Ascending aorta (tissue), 2 donors: ENCODE data around the gene MIGA2. TPM values are rescaled to one million over a fixed set of nuclear protein-coding genes. Genes with fewer than 3 reads are reported as not detected.

Source experiments
- DNase-seq, 2 donors: peaks; one replicate each; pipeline ENCODE4 v3.0.0-alpha.2; 2019; ENCODE audit warnings: low spot score in 2 of 2
- H3K27ac ChIP-seq, 2 donors: fragments of 200-600 bp; sonication (generic); one replicate each; pipeline ENCODE4 v1.5.1; 2016 to 2017; ENCODE audit warnings: mild to moderate bottlenecking in 1 of 2
- H3K27me3 ChIP-seq: fragments of 200-600 bp; sonication (generic); one replicate; pipeline ENCODE4 v1.5.1; 2017
- H3K36me3 ChIP-seq, 2 donors: fragments of 200-600 bp; sonication (generic); one replicate each; pipeline ENCODE4 v1.5.1; 2016
- H3K4me1 ChIP-seq, 2 donors: fragments of 200-600 bp; sonication (generic); one replicate each; pipeline ENCODE4 v1.5.1; 2016 to 2017; ENCODE audit warnings: mild to moderate bottlenecking in 1 of 2
- H3K4me3 ChIP-seq, 2 donors: fragments of 200-600 bp; sonication (generic); one replicate each; pipeline ENCODE4 v1.5.1; 2016 to 2017; ENCODE audit warnings: mild to moderate bottlenecking in 1 of 2
- H3K9me3 ChIP-seq, 2 donors: fragments of 200-600 bp; sonication (generic); one replicate each; pipeline ENCODE4 v1.5.1; 2016
- intact Hi-C: fragments of 100-400 bp; cut with DNase I; formaldehyde crosslinking; loops from one replicate; pipeline ENCODE4 v1.15.1; 2023
- total RNA-seq: library from RNA; depleted of rRNA; stranded (reverse); fragments of >200 nt; gene quantifications from one replicate; pipeline ENCODE4 v1.1.0, GENCODE V29; 2016
- TF ChIP-seq, protein P1 (sequence below), 3 experiments: fragments of 200-600 bp in 2 of 3; fragments of 450-650 bp in 1 of 3; sonication (generic) in 2 of 3; IDR thresholded peaks; one replicate each; pipeline ENCODE4 v1.5.1; 2016 to 2019; ENCODE audit warnings: antibody characterized with exemption in 3 of 3, mild to moderate bottlenecking in 1 of 3, moderate library complexity in 1 of 3

Gene MIGA2
- total RNA-seq, 1 donor from 2014 or later, result 39.9 TPM

DNA sequence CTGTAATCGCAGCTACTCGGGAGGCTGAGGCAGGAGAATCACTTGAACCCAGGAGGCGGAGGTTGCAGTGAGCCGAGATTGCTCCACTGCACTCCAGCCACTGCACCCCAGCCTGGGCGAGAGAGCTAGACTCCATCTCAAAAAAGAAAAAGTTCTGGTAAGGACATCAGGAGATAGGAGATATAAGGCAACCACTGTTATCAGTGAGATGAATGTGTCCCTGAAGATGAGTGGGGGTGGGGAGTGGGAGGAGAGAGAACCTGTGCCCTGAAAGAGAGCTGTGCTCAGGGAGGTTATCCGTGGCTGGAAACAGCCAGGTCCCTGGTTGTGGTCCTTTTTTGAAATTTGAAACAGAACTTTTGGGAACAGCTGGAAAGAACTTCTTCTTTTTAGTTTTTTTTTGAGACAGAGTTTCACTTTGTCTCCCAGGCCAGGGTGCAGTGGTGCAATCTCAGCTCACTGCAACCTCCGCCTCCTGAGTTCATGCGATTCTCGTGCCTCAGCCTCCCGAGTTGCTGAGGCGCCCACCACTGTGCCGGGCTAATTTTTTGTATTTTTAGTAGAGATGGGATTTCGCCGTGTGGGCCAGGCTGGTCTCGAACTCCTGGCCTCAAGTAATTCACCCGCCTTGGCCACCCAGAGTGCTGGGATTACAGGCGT lies 77.3 kb downstream of the MIGA2 start:
- TF ChIP-seq, protein P1, sequence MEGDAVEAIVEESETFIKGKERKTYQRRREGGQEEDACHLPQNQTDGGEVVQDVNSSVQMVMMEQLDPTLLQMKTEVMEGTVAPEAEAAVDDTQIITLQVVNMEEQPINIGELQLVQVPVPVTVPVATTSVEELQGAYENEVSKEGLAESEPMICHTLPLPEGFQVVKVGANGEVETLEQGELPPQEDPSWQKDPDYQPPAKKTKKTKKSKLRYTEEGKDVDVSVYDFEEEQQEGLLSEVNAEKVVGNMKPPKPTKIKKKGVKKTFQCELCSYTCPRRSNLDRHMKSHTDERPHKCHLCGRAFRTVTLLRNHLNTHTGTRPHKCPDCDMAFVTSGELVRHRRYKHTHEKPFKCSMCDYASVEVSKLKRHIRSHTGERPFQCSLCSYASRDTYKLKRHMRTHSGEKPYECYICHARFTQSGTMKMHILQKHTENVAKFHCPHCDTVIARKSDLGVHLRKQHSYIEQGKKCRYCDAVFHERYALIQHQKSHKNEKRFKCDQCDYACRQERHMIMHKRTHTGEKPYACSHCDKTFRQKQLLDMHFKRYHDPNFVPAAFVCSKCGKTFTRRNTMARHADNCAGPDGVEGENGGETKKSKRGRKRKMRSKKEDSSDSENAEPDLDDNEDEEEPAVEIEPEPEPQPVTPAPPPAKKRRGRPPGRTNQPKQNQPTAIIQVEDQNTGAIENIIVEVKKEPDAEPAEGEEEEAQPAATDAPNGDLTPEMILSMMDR (IDR thresholded peaks at IDR 0.05), result no peak
- Histone ChIP-seq H3K4me3 (no peak overlapping the region), H3K27ac (no peak overlapping the region), H3K36me3 (no peaks in the 10 kb centered on the region), H3K27me3 (no peaks in the 10 kb centered on the region), H3K4me1 (peaks cover 7 to 20% of the 10 kb centered on the region in 2 donors), H3K9me3 (no peaks in the 10 kb centered on the region)
- intact Hi-C loops, result no loop called here
- DNase-seq, result no peak

DNA sequence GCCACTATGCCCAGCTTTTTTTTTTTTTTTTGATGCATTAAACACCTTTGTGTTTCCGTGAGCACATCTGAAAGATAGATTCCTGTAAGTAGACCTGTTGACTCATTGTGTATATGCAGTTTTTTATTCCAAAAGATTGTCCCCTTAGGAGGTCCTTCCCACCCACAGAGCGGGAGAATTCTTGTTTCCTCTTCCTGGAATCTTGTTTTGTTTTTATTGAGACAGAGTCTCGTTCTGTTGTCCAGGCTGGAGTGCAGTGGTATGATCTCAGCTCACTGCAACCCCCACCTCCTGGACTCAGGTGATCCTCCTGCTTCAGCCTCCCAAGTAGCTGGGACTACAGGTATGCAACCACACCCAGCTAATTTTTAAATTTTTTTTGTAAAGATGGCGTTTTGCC lies 82.4 kb downstream of the MIGA2 start:
- no peak for DNase-seq
- Histone ChIP-seq H3K27ac (no peak overlapping the region), H3K36me3 (peaks cover 28 to 33% of the 10 kb centered on the region in 2 donors), H3K4me1 (no peaks in the 10 kb centered on the region), H3K9me3 (no peaks in the 10 kb centered on the region), H3K27me3 (no peaks in the 10 kb centered on the region), H3K4me3 (no peak overlapping the region)
- intact Hi-C loops, result no loop called here
- TF ChIP-seq, protein P1 (IDR thresholded peaks at IDR 0.05), result no peak

- H3K36me3 ChIP-seq, result peaks cover 43 to 55% of the 10 kb centered on the region in 2 donors
- intact Hi-C loops, result loop anchor here (5.0 kb wide), 1 partner anchor 676 kb away; no protein-coding TSS in a partner anchor
These were observed 85.1 kb downstream of the MIGA2 start for GRCh38 chr9:129121483-129121882.

More at GRCh38 chr9:129121483-129121882, 85.1 kb downstream of the MIGA2 start:
- H3K27ac ChIP-seq, result no peak overlapping the region
- TF ChIP-seq, protein P1 (IDR thresholded peaks at IDR 0.05), result no peak
- H3K4me3 ChIP-seq, result no peak overlapping the region
- no peaks in the 10 kb centered on the region for H3K4me1 ChIP-seq
- H3K9me3 ChIP-seq, result no peaks in the 10 kb centered on the region
- DNase-seq, result no peak
- H3K27me3 ChIP-seq, result no peaks in the 10 kb centered on the region

Other genes with a start within 250 kb of the MIGA2 start
- 19.8 TPM for gene TBC1D13, start 249.4 kb upstream of the MIGA2 start, total RNA-seq
- gene ENDOG, start 218.1 kb upstream of the MIGA2 start, total RNA-seq, result 59.4 TPM
- gene SPOUT1, start 206.8 kb upstream of the MIGA2 start, total RNA-seq, result 26.5 TPM
- gene KYAT1, start 154.7 kb upstream of the MIGA2 start, total RNA-seq, result 4.9 TPM
- 227 TPM for gene LRRC8A, start 154.5 kb upstream of the MIGA2 start, total RNA-seq
- 46.1 TPM for gene PHYHD1, start 115.6 kb upstream of the MIGA2 start, total RNA-seq
- gene DOLK, start 89.0 kb upstream of the MIGA2 start, total RNA-seq, result 5.0 TPM
- gene NUP188, start 88.9 kb upstream of the MIGA2 start, total RNA-seq, result 45.0 TPM
- 138 TPM for gene SH3GLB2, start 8.3 kb upstream of the MIGA2 start, total RNA-seq
- gene DOLPP1, start 44.5 kb downstream of the MIGA2 start, total RNA-seq, result 41.7 TPM
- 110 TPM for gene CRAT, start 74.2 kb downstream of the MIGA2 start, total RNA-seq
- 61.6 TPM for gene PTPA, start 74.8 kb downstream of the MIGA2 start, total RNA-seq
- gene IER5L, start 141.6 kb downstream of the MIGA2 start, total RNA-seq, result 86.1 TPM